T-helper 9 cell (primary cell): ENCODE measurements around the gene ZDHHC7.

Experiments used
- DNase-seq: peaks from one replicate; pipeline ENCODE4 v3.0.0-alpha.2; 2020

Gene ZDHHC7

DNA sequence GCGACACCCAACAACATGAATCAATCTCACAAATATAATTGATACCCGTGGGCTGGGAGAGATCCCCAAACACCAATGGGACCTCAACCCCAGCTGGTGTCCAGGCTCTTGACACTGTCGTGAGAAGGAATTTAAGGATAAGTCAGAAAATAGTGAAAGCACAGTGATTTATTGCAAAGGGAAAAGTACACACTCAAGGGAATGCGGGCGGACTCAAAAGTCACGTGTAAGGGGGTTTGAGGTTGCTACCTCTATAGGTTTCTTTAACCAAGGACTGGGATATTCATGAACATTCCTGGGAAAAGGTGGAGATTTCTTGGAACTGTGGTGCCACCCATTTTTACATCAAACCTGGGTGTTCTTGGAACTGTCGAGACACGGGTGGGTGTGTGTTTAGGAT is 6.3 kb upstream of the ZDHHC7 start:
- DNase-seq, result no peak

DNA sequence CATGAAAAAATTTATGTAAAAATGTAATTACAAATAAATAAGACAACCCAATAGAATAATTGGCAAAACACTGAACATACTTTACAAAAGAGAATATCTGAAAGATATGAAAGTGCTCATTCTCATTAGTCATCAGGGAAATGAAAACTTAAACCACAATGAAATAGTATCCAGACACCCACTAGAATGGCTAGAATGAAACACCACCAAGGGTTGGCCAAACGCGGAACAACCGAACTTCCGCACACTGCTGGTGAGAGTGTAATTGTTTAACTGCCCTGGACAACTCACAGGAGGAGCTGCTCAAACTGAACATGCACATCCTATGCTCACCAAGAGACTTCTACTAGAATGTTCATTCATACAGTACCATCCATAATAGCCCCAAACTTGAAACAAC is 5.8 kb upstream of the ZDHHC7 start:
- no peak for DNase-seq

DNA sequence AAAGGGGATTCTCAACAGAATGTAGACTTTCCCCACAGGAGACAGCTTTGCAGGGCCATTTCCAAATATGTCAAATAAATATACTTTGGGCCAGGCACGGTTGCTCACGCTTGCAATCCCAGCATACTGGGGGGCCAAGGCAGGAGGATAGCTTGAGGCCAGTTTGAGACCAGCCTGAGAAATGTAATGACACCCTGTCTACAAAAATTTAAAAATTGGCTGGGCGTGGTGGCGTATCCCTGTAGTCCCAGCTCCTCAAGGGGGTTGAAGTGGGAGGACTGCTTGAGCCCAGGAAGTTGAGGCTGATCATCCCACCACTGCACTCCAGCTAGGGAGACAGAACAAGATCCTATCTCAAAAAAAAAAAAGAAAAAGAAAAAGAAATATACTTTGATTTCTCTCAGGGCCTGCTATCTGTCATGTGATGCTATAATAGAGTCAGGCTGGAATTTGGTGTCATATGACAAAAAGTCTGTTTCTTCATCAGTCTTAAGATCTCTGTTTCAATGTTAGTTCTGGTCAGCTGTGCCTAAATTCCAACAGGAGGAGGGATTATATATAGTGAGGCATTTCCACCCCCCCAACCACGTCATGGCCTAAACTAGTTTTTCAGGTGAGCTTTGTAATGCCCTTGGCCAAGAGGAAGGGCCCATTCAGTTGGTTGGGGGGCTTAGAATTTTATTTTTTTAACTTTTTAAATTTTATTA is 4.3 kb upstream of the ZDHHC7 start:
- no peak for DNase-seq

DNA sequence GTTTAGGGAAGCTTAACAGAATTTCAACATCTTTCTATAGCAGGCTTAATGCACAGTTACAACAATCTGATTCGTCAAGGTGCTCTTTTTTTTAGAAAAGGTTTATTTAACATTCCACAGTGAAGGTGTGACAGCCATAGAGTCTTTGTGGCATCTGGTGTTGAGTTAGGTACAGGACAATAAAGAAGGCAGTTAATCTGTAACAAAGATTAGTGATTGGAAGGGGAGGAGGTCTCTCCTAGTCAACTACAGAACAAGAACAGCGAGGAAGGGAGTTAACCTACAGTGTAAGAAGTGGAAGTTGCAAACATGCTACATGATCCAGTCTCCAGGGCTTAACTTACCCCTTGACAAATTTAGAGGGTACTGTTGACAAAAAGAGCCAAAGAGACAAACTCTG is 3.0 kb upstream of the ZDHHC7 start:
- no peak for DNase-seq

DNA sequence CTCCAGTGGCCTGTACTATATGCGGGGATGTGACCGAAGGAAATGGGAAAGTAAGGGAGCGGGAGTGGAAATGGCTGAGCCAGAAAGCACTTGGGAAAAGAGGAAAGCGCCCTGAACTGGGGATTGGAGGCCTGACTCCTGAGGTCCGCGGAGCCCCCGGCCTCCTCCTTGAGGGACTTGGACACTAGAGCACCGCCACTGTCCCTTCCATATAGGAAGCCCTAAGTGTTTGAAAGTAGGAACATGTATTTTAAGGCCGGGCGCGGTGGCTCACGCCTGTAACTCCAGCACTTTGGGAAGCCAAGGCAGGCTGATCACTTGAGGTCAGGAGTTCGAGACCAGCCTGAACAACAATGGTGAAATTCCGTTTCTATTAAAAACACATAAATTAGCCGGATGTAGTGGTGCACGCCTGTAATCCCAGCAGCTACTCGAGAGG is 530 bp upstream of the ZDHHC7 start:
- no peak for DNase-seq

DNA sequence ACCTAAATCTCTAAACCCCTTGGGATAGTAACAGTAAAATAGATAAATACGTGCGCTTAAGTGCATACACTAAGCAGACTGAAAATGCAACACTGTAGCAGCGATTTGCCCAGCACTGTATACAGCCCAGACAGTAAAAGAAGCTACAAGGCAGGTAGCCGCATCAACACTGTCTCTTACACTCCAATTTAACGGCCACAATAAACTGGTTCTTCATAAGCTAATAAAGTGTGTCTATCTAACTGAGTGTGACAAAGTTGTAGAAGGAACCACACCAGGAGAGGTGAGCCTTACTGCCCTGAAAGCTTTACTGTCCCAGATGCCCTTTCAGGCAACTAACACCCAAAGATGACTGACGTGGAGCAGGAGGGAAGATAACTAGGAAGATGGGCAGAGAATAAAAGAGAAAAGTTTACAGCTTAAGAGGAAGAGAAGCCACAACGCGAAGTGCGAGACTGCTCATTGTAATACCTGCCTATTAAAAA is 847 bp downstream of the ZDHHC7 start:
- DNase-seq, result no peak

DNA sequence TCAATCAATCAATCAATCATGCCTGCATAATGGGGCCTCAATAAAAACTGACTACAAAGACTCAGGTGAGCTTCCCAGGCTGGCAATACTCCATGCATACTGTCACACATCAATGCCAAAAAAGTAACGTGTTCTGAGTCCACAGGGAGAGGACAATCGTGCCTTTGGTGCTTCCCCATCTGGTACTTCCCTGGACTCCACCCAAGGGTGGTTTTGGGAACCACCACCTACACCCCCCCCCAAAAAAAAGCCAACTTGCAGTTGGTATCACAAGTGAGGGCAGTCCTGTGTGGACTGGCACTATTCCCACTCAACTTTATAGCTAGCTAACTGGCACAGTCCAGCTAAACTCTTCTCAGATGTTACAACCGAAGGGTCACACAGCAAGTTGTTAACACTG is 3.1 kb downstream of the ZDHHC7 start:
- DNase-seq, result no peak

DNA sequence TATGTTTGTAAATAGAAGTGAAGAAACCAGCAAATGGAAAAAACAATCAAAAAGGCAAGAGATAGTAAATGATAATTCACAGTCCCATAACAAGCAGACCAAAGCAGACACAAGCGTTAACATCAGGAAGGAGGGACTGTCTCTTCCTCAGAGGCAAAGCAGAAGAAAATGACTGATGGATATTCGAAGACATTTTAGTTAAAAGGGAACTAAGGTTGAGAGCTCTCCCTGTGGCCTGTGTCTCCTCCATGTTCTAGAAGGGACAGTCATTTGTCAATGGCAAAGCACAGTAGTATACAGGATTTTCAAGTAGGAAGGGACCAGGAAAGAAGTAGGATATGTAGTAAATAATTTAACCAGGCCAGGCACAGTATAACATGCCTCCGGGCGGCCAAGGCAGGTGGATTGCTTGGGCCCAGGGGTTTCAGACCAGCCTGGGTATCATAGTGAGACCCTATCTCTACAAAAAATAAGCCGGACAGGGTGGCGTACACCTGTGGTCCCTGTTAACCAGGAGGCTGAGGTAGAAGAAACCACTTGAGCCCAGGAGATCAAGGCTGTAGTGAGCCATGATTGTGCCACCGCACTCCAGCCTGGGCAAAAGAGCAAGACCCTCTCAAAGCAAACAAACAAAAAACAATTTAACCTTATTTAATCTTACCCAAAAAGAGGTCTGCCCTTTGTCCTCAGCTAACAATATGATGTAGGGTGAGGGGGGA is 3.7 kb downstream of the ZDHHC7 start:
- no peak for DNase-seq

DNA sequence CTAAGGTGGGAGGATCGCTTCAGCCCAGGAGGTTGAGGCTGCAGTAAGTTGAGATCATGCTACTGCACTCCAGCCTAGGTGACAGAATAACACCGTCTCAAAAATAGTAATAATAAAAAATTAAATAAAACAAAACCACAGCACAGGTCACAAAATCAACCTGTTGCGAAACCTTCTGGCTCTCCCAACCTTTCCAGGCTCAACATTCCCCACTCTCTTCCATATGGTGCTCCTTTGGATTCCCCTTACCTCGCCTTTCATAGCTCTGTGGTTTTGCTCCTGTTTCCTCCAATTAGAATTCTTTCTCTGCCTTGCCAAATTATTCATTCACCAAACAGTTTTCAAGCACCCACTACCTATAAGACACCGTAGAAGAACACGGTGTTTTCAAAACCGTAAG is 4.7 kb downstream of the ZDHHC7 start:
- DNase-seq, result no peak

DNA sequence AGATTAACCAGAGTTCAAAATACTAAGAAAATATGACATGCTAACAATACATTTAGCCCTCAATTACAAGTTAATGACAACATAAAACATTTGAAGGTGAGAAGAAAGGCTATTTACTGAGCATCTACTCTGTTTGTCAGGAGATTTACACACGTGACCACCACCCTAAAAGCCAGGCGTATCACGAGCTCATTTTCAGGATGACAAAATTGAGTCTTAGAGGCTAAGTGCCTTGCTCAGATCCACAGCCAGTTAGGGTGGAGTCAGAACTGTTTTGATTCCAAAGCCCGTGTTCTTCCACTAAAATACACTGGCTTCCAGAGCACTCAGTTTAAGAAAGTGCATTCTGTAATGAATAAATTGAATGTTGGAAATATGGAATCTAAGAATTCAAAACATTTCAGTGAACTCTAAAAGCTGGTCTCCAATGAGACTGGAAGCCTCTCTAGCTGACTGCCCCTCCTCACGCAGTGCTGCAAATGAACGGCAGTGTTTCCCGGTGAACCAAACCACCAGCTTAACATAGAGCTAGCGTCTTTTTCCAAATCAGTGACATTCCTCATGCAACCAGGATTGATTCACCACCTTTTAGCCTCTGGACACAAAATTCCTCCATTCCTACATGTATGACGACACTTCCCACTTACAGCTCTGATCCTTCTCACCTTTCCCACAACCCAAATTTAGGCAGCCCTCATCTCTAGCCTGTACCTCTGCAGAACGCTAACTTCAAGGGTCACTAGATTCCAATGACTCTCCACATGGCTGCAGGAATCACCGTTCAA is 5.9 kb downstream of the ZDHHC7 start:
- no peak for DNase-seq

DNA sequence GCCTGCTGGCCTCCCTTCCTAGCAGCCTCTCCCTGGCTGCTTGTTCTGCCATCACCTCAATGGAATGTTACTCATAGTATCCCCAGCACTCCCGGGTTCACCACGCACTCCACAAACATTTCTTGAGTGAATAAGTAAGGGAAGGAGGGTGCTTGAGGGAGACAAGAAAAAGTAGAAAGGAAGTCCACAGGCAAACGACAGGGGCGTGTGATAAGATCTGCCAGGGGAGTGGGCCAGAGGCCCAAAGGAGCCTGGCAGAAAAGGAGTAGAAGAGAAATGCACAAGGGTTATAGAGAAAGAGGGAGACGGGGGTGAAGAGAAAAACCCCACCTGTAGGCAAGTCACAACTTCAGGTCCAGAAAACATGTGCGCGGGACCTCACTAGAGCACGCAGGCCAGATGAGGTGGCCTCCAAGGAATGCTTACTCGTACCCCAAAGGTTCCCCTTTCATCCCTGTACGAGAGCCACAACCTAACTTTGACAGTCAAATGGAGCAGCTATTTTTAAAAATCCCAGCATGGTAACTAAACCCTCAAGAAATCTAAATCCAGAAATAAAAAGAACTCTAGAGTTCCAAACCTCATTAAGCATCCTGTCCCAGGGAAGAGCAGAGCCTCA is 6.6 kb downstream of the ZDHHC7 start:
- no peak for DNase-seq

DNA sequence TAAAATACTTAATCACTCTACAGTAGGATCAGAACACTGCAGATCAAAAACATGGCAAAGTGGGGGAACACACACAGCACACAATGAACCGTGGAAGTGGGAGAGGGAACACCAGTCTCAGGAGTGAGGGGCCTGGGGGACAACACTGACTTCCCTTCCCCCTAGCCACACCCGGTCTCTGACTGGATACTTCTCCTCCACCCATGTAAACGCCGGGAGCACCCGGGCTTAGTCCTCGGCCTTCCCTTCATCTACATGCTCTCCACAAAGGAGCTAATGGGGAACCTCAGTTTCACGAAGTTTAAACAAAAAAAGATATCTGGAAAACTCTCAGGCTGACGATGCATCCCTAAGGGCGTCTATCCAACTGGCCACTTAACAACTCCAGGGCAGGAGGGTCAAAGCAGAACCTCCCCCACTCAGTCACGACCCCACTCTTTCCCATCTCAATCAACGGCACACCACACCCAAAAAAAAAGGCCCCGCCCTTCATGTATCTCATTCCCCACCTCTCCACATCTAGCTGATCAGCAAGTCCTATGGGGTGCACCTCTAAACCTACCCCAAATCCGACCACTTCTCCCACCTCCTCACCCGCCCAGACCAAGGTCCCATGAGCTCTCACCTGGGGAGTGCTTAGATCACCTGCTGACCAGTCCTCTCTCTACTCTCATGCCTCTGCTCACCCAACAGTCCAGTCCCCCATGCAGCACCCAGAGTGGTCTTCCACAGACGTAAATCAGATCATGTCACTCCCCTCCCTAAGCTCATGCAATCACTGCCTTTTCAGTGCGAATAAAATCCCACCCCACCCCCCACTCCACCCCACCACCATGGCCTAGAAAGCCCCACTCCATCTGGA is 7.4 kb downstream of the ZDHHC7 start:
- no peak for DNase-seq

DNA sequence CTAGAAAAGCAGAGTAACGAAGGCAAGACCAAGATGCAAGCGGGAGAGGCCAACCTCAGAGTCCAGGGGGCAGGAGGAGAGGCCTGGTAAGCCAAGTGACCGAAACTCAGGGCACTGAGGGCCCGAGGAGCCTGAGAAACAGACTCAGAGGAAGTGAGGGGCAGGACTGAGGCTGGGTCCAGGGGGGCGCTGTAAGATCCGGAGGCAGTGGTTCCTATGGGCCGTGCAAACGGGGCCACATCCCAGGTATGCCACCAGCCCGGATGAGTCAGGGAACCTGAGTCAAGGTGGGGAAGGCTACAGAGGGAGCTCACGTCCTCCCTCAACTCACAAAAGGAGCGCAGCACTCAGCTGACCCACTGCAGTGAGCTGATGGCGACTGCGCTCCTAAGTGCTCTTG is 8.3 kb downstream of the ZDHHC7 start:
- DNase-seq, result no peak

DNA sequence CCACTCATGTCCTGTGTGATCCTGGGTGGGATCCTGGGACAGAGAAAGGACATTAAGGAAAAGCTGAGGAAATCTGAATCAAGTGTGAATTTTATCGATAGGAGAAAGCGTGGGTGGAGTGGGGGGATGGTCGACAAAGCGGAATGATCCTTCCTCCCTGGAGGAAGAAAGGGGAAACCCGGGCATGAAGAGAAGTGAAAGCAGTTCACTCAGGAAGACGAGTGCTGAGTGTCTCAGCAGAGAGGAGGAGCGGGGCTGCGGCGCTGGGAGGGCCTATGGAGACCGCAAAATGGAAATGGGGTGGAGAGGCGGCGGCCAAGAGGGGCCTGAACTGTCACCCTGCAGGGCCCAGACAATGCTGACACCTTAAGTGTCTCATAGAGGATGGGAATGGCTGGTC is 8.7 kb downstream of the ZDHHC7 start:
- no peak for DNase-seq

DNA sequence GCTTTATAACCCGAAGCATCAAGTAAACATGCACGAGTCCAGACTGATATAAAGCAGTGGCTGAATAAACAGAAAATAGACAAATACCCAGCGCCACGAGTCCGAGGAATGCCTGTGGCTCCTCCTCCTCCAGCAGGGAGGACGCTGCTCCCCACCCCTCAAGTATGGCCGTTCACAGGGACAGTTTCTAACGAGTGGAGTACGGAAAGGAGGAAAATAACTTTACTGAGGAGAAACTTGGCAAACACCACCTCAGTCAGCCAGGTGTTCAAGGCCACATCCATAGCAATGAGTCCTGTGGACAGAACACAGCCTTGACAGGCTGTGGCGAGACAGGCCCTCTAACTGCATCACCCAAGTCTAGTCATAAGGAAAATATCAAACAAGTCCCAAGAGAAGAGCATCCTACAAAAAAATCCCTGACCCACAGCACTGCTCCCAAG is 9.2 kb downstream of the ZDHHC7 start:
- no peak for DNase-seq

DNA sequence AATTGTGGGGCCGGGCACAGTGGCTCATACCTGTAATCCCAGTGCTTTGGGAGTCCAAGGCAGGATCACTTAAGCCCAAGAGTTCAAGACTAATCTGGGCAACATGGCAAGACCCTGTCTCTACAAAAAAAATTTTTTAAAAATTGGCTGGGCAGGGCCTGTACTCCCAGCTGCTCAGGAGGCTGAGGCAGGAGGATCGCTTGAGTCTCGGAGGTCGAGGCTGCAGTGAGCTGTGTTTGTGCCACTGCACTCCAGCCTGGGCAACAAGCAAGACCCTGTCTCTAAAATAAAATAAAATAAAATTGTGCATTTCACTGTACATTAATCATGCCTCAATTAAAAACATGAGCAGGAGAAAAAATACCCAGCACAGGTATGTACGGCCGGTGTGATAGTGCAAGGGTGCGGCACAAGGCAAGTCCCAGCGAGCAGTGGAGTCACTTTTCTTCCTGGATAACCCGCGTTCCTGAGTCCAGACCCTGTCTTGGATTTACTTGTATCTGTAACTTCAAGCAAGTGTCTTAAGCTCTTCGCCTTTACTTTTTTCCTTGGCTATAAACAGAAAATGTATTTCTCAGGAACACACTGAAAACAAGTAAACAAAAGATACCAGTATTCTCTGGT is 11.4 kb downstream of the ZDHHC7 start:
- DNase-seq, result no peak

DNA sequence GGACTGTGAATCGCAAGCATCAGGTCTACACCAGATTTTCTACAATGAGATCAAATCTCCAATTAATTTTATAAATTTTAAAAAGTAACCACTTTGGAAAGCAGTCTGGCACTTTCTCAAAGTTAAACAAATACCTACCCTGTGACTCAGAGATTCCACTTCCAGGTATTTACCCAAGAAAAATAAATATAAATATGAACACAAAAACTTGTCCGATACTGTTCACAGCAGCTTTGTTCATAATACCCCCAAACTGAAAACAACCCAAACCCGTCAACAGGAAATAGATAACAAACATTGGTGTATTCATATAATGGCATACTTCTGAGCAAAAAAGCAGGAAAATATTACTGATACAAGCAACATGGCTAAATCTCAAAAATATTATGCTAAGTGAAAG is 12.1 kb downstream of the ZDHHC7 start:
- DNase-seq, result no peak

DNA sequence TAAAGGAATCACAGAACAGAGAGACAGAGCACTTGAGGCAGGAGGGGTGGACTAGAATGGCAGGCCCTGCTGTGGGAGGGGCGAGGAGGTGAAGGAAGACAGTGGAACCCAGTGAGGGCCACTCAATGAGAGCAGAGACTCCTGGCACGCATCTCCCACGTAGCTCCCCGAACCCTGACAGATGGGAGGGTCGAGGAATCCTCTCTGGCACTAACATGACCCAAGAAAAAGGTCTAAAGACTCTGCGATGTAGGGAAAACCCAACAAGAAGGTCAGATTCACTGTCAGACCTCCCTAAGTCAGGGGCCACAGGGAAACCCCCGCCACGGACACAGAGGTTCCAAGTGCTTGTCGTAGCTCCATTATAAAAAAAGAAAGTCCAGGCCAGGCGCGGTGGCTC is 15.0 kb downstream of the ZDHHC7 start:
- DNase-seq, result no peak

DNA sequence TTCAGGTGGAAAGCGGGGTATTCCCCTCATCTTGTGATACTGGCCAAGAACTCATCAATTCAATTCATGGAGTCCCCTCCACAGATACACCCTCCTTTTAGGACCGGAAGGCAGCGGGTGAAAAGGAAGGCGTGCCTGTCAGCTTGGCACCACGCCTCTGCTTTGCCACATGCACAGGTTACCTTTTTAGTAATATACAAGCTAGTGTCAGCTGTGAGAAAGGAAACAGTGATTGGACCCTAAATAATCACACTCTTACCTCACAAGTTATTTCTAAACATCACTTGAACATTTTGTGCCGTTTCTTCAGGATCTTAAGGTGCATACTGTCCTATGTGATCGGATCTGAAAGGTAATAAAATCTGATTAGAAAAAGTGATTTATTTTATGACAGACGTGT is 15.7 kb downstream of the ZDHHC7 start:
- no peak for DNase-seq

DNA sequence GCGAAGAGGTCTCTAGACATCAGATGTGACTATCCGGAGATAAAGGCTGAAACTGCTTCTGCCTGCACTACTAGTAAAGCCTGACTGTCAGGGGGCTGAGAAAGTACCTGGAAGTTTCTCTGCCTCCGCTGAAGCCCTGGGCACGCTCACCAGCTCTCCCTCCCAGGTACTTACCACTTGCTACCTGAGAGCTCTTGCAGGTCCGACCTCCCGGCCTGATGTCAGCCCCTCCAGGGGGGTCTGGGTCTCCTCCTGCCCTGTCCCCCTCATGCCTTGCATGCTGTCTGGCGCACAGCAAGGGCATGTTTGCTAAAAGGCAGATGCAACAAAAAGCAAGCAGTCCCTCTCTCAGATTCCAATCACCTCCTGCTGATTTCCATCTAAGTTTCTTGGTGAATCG is 17.4 kb downstream of the ZDHHC7 start:
- DNase-seq, result no peak

DNA sequence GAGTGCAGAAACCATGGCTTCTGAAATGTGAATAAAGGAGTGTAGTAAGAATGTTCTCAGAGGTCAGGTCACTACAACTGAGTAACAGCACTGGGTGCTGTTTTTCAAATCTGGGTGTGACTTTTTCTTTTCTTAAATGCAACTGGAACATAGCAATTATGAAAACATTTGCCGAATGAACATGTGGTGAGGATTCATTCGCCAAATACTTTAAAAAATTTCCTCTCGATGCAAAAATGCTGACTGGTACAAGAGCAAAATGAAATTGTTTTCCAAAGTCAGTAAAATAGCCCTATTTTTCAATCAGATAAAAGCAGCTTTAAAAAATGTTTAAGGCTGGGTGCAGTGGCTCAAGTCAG is 18.6 kb downstream of the ZDHHC7 start:
- no peak for DNase-seq

DNA sequence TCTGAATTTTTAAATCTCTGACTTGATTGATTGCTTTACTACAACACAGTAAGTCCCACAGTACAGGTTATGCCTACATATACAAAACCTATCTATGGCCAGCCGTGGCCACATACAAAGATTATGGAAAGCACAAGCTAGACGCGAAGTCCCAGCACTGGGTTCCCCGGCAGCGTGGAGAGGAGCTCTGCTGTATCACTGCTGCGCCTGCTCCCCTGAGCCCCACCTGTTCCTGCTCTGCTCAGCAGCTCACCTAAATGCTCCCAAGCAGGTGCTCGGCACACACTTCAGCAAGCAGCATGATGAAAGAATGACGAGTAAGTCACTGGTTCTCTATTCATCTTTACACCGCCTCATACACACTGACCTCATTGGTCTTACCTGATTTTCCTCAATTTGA is 20.6 kb downstream of the ZDHHC7 start:
- DNase-seq, result no peak
